Aorta (tissue), 5 donors: Measurements from ENCODE around the gene SERPINB6. TPM values are rescaled to one million over a fixed set of nuclear protein-coding genes. Genes with fewer than 3 reads are reported as not detected.

Experiments
- ATAC-seq: fragments of 200-7000 bp; cut with Tn5 transposase; one replicate; pipeline ENCODE4 v1.9.1; 2022; ENCODE audit warnings: moderate library complexity; ENCODE audit not compliant: low FRiP score
- DNase-seq, 2 donors: peaks; one replicate each; pipeline ENCODE4 v3.0.0-alpha.2; 2020
- H3K27ac ChIP-seq, 2 donors: one replicate each; pipeline ENCODE4 v1.5.1; 2013; ENCODE audit warnings: low read length in 2 of 2, mild to moderate bottlenecking in 2 of 2, moderate library complexity in 2 of 2, control low read depth in 1 of 2, inconsistent platforms in 1 of 2, low read depth in 1 of 2
- H3K27me3 ChIP-seq, 2 donors: one replicate each; pipeline ENCODE4 v1.6.1; 2013; ENCODE audit warnings: control low read depth in 1 of 2, low read length in 1 of 2, mild to moderate bottlenecking in 1 of 2, moderate library complexity in 1 of 2; ENCODE audit not compliant: insufficient read depth in 2 of 2, control insufficient read depth in 1 of 2
- H3K36me3 ChIP-seq, 2 donors: one replicate each; pipeline ENCODE4 v1.6.1; 2013; ENCODE audit warnings: control low read depth in 1 of 2, low read length in 1 of 2, mild to moderate bottlenecking in 1 of 2; ENCODE audit not compliant: insufficient read depth in 2 of 2, control insufficient read depth in 1 of 2
- H3K4me1 ChIP-seq, 2 donors: one replicate each; pipeline ENCODE4 v1.6.1; 2013; ENCODE audit warnings: low read length in 2 of 2, control low read depth in 1 of 2, mild to moderate bottlenecking in 1 of 2, moderate library complexity in 1 of 2; ENCODE audit not compliant: insufficient read depth in 2 of 2, control insufficient read depth in 1 of 2
- H3K4me3 ChIP-seq, 2 donors: one replicate each; pipeline ENCODE4 v1.5.1; 2013; ENCODE audit warnings: low read length in 2 of 2, control low read depth in 1 of 2, mild to moderate bottlenecking in 1 of 2
- H3K9me3 ChIP-seq: one replicate; pipeline ENCODE4 v1.6.1; 2013; ENCODE audit warnings: mild to moderate bottlenecking, low read length; ENCODE audit not compliant: control insufficient read depth
- WGBS, 2 donors: extraction: QIAGEN DNeasy Blood & Tissue Kit; methylation state at CpG; one replicate each; pipeline ENCODE4 v1.1.7; 2013; 5-methylcytosine and 5-hydroxymethylcytosine counted together
- intact Hi-C, 2 donors: fragments of 100-400 bp; cut with DNase I; formaldehyde crosslinking; loops; one replicate each; pipeline versions ENCODE4 v1.14.2 to v1.15.0; 2022
- polyA plus RNA-seq, 2 donors: library from polyadenylated mRNA; stranded (reverse); fragments of 200-250 nt; gene quantifications; one replicate each; pipeline ENCODE4 v1.2.3, GENCODE V29; 2013
- total RNA-seq, 2 donors: library from RNA; stranded (reverse); fragmentation: NEBNext Ultra II Directional; extraction: Animal tissue kit (Norgen Biotek cat#: 25700); gene quantifications; one replicate each; pipeline ENCODE4 v1.2.1, GENCODE V29; 2021
- donor health status: healthy with polysubstance abuse.
- donor health status: Bipolar disorder and iron deficiency.
- donor health status: DM: no; HTN: no; CAD: no.
- donor health status: DM: no; HTN: no; CAD: no.
- donor health status: DM: yes; HTN: yes; CAD: no.

Gene SERPINB6
- total and polyA plus RNA-seq, 4 donors: 111 to 243 (median 153) TPM

DNA sequence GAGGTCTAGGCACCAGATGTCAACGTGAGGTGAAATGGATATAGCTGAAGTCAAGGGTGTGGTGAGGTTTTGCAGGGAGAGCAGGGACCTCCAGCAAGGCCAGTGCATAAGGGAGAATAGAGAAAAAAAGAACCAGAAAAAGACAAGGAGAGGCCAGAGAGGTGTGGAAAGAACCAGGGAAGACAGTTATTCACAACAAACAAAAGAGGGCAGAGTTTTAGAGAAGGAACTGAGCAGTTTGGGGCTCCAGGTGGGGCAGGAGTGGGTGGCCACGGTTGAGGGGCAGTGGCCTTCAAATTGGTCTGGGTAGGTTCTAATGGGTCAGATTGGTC, 16.7 kb upstream of the SERPINB6 start:
- no peaks in the 10 kb centered on the region for H3K9me3 ChIP-seq
- ATAC-seq: no peak
- intact Hi-C loops: loop anchor here (2.0 to 5.0 kb wide), 3 partner anchors 17 to 146 kb away; partner anchors contain the start of genes SERPINB1 (in 1 of the 2) and SERPINB6 (in 1 of the 2)
- H3K27ac ChIP-seq: peak overlapping the region; percentile 30 to 88
- no peak for DNase-seq
- no peaks in the 10 kb centered on the region for H3K36me3 ChIP-seq
- 23 to 31% methylated on average over 2 of the region's 2 CpGs for WGBS, 2 donors
- no peaks in the 10 kb centered on the region for H3K27me3 ChIP-seq
- no peak overlapping the region for H3K4me3 ChIP-seq
- peaks cover 0 to 3% of the 10 kb centered on the region in 2 donors for H3K4me1 ChIP-seq

DNA sequence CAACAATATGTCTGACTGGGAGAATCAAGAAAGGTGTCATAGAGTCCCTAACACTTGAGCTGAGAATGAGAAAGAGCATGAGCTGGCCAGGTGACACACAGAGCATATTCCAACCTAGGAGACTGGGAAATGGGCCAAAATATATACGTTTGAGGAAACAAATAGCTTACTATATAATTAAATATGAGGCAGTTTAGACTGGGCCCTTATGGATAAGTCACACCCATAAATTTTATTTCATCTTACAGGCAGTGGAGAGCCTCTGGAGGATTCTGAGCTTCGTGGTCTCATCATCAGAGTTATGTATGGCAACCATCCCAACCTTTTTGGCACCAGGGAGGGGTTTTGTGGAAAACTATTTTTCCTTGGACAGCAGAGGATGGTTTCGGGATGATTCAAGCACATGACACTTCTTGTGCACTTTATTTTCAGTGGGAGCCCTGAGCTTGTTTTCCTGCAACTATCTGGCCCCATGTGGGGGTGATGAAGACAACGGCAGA, 15.4 kb upstream of the SERPINB6 start:
- peaks cover 0 to 3% of the 10 kb centered on the region in 2 donors for H3K4me1 ChIP-seq
- intact Hi-C loops: loop anchor here in 1 of 2 donors (5.0 kb wide), 1 partner anchor 144 kb away; the partner anchor contains the start of gene SERPINB1

DNA sequence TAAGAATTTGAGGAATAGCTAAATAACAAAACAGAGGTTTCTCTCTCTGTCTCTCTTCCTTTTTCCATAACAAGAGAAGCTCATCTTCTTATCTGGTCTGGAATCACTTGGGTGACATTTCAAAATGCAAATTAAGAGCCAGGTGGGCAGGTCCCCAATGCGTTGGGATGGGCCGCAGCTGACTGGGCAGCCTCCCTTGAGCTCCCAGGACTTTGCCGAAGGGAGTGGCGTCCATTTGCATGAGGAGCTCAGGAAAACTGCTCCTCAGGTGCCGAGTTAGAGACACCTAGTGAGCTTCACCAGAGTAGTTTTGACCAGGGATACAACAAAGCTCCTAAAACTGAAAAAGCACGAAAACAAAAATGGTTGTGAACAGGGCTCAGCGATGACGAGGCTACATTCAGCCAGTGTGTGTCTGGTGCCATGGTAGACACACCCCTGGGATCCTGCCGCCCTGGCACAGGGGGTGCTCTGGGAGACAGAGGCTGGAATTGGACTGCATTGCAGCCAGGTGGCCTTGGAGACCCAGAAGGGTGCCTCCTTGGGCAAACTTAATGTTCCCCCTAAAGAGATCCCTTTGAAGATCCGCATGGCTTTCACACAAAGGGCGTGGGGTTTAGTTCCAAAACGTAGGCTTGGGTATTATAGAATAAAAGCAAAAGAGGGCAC, 13.5 kb upstream of the SERPINB6 start:
- H3K36me3 ChIP-seq: no peaks in the 10 kb centered on the region
- DNase-seq: no peak
- ATAC-seq: no peak
- H3K27me3 ChIP-seq: no peaks in the 10 kb centered on the region
- 90% methylated on average over 12 of the region's 12 CpGs for WGBS, 2 donors
- no peak overlapping the region for H3K27ac ChIP-seq
- intact Hi-C loops: loop anchor here in 1 of 2 donors (5.0 kb wide), 1 partner anchor 143 kb away; the partner anchor contains the start of gene SERPINB1
- H3K4me3 ChIP-seq: no peak overlapping the region
- no peaks in the 10 kb centered on the region for H3K9me3 ChIP-seq
- peaks cover 0 to 3% of the 10 kb centered on the region in 2 donors for H3K4me1 ChIP-seq

More for the DNA sequence above, 15.4 kb upstream of the SERPINB6 start:
- 30% methylated on average over 4 of the region's 4 CpGs for WGBS, 2 donors
- Histone ChIP-seq H3K36me3 (no peaks in the 10 kb centered on the region), H3K4me3 (no peak overlapping the region), H3K27ac (peak overlapping the region in 1 of 2 donors; percentile 64), H3K27me3 (no peaks in the 10 kb centered on the region), H3K9me3 (no peaks in the 10 kb centered on the region)
- no peak for ATAC-seq
- DNase-seq: no peak

DNA sequence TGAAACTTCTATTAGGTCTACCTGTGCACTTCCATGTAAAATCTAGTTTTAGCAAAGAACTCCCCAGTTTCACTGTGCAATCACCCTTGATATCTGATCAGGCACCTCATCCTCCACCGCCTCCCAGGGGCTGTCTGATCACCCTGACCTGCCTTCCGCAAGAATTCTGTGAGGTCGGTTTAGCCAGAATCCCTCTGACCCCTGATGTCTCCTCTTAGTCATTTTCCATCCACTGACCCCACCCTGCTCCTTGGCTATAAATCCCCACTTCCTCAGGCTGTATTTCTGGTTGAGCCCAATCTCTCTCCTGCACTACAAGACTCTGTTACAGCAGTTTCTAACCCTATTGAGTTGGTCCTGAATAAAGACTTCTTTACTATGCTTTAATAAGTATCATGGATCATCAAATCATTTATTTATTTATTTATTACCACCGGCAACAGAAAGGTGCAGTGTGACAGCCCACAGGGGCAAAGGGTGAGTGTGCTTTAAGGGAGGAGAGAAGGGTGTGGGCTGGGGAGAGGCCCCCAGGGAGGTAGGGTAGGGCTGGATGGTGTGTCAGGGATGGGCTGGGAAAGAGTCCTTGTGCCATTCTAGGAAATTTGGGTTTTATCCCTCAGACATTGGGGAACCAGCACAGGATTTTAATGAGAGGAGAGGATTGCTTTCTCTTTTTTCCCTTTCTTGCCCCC, 11.2 kb upstream of the SERPINB6 start:
- H3K27ac ChIP-seq: peak overlapping the region in 1 of 2 donors; percentile 87
- DNase-seq (no peak), ATAC-seq (no peak)
- no peaks in the 10 kb centered on the region for H3K27me3 ChIP-seq
- H3K4me3 ChIP-seq: no peak overlapping the region
- no peaks in the 10 kb centered on the region for H3K36me3 ChIP-seq
- intact Hi-C loops: no loop called here
- no peaks in the 10 kb centered on the region for H3K9me3 ChIP-seq
- H3K4me1 ChIP-seq: no peaks in the 10 kb centered on the region
- WGBS, 2 donors: 87 to 92% methylated on average over 4 of the region's 4 CpGs

DNA sequence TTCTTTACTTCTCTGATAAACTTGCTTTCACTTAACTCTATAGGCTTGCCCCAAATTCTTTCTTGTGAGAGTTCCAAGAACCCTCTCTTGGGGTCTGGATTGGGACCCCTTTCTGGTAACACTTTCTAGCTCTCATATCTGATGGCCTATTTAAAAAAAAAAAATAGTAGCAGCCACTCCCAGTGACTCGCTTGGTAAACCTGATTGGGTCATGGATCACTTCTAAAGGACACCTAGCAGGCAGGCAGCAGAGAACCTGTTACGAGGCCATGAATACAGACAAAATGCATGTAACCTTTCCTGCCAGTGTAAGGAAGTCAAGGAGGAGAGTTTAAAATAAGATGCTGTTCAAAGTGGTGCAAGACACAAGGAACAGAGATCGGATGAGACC, 9.1 kb upstream of the SERPINB6 start:
- no peak overlapping the region for H3K4me3 ChIP-seq
- intact Hi-C loops: no loop called here
- H3K36me3 ChIP-seq: no peaks in the 10 kb centered on the region
- 96 to 98% methylated on average over 3 of the region's 3 CpGs for WGBS, 2 donors
- no peaks in the 10 kb centered on the region for H3K9me3 ChIP-seq
- no peak for DNase-seq
- H3K27me3 ChIP-seq: no peaks in the 10 kb centered on the region
- no peak overlapping the region for H3K27ac ChIP-seq
- ATAC-seq: no peak
- H3K4me1 ChIP-seq: no peaks in the 10 kb centered on the region

DNA sequence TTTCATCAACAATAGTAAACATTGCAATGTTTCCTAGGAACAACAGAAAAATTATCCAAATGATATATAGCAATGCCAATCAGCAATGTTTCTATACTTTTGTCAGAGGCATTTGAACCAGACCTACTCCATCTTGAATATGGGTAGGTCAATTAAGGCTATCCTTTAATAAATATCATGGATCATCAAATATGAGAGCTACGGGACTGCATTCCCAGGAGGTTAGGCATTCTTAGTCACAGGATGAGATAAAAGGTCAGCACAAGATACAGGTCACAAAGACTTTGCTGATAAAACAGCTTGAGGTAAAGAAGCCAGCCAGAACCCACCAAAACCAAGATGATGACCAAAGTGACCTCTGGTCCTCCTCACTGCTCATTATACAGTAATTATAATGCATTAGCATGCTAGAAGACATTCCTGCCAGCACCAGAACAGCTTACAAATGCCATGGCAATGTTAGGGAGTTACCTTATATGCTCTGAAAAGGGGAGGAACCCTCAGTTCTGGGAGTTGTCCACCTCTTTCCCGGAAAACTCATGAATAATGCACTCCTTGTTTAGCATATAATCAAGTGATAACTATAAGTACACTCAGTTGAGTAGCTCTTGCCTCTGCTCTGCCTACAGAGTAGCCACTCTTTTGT, 8.6 kb upstream of the SERPINB6 start:
- 87% methylated on average over 2 of the region's 2 CpGs for WGBS, 2 donors
- Histone ChIP-seq H3K9me3 (no peaks in the 10 kb centered on the region), H3K4me1 (no peaks in the 10 kb centered on the region), H3K27me3 (no peaks in the 10 kb centered on the region), H3K27ac (no peak overlapping the region), H3K36me3 (no peaks in the 10 kb centered on the region), H3K4me3 (no peak overlapping the region)
- DNase-seq: no peak
- intact Hi-C loops: no loop called here
- ATAC-seq: no peak

DNA sequence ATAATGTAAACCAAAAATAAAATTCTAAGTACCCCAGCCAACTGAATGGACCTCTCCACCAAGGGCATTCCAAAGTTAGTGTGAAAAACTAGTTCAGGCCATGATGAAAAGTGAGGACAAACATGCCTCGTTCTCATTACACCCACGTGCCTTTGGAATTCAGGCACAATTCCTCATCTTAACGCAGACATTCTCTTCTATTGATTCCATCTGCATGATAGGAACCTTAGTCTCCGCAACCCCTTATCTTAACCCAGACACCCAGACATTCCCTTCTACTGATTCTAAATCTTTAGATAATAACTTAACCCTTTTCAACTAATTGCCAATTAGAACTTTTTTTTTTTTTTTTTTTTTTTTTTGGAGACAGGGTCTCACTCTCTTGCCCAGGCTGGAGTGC, 7.6 kb upstream of the SERPINB6 start:
- Histone ChIP-seq H3K36me3 (no peaks in the 10 kb centered on the region), H3K27me3 (no peaks in the 10 kb centered on the region), H3K4me1 (no peaks in the 10 kb centered on the region), H3K27ac (no peak overlapping the region), H3K4me3 (no peak overlapping the region), H3K9me3 (no peaks in the 10 kb centered on the region)
- ATAC-seq (no peak), DNase-seq (no peak)
- intact Hi-C loops: no loop called here
- 71 to 75% methylated on average over 4 of the region's 4 CpGs for WGBS, 2 donors

DNA sequence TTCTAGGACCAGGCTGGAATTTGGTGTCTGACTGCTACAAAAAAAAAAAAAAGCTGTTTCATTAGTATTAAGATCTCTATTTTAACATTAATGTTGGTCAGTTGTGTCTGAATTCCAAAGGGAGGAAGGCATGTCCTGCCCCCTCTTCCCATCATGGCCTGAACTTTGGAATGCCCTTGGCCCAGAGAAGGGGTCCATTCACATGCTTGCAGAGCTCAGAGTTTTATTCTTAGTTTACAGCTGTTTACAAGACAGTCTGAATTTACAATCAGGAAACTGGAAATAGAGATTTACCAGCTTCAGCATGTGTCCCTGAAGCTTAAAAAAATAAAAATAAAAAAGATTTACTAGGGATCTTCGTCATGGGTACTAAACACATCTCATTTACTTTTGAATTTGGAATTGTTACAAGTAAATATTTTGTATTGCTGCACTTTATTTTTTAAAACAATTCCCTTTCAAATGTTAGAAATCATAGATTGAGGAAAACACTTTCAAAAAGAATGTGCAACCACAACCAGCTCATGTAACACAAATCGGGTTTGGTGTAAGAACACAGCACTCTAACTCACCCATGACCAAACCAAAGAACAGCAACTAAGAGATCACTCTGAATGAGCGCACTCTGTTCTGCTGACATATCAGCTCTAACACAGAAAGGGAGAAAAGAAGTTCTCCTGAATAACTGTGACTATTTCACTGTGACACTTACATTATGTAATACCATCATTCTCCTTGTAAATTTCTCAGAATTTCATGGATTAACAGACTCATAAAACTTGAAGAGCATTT, 6.6 kb upstream of the SERPINB6 start:
- ATAC-seq (no peak), DNase-seq (no peak)
- H3K4me1 ChIP-seq: no peaks in the 10 kb centered on the region
- 93 to 98% methylated on average over 3 of the region's 3 CpGs for WGBS, 2 donors
- H3K36me3 ChIP-seq: no peaks in the 10 kb centered on the region
- no peaks in the 10 kb centered on the region for H3K9me3 ChIP-seq
- H3K4me3 ChIP-seq: no peak overlapping the region
- no peaks in the 10 kb centered on the region for H3K27me3 ChIP-seq
- intact Hi-C loops: no loop called here
- no peak overlapping the region for H3K27ac ChIP-seq
